Prostate gland (tissue), 2 donors: ENCODE measurements around the gene ZBTB21. TPM values are rescaled to one million over a fixed set of nuclear protein-coding genes. Genes with fewer than 3 reads are reported as not detected.

ENCODE experiments used
- DNase-seq: peaks from one replicate; pipeline ENCODE4 v3.0.0-alpha.2; 2019; ENCODE audit warnings: low spot score
- H3K27ac ChIP-seq, 2 donors: fragments of 200-600 bp; sonication (generic); 2 replicates each; pipeline ENCODE4 v1.5.1; 2017 to 2019
- H3K27me3 ChIP-seq: fragments of 200-600 bp; sonication (generic); replicated peaks from 2 replicates; pipeline ENCODE4 v1.5.1; 2019; ENCODE audit not compliant: insufficient read depth
- H3K36me3 ChIP-seq, 2 donors: fragments of 200-600 bp; sonication (generic); 1 replicate in 1 of 2; 2 replicates in 1 of 2; pipeline versions ENCODE4 v1.5.1 to v1.8.1; 2017 to 2019
- H3K4me1 ChIP-seq: fragments of 200-600 bp; sonication (generic); replicated peaks from 2 replicates; pipeline ENCODE4 v1.5.1; 2019
- H3K4me3 ChIP-seq, 2 donors: fragments of 200-600 bp; sonication (generic); 2 replicates each; pipeline ENCODE4 v1.5.1; 2017 to 2019
- H3K9me3 ChIP-seq: fragments of 200-600 bp; sonication (generic); 2 replicates; pipeline ENCODE4 v1.5.1; 2017
- CTCF ChIP-seq, 4 experiments: fragments of 200-600 bp in 2 of 4; fragments of 450-650 bp in 2 of 4; sonication (generic) in 2 of 4; IDR thresholded peaks; 1 replicate in 3 of 4; 2 replicates in 1 of 4; pipeline ENCODE4 v1.5.1; 2016 to 2019; ENCODE audit warnings: antibody characterized with exemption in 4 of 4, mild to moderate bottlenecking in 2 of 4, moderate library complexity in 2 of 4
- POLR2A ChIP-seq: fragments of 450-650 bp; IDR thresholded peaks from one replicate; pipeline ENCODE4 v1.6.1; 2016; ENCODE audit warnings: antibody characterized with exemption, mild to moderate bottlenecking
- POLR2AphosphoS5 ChIP-seq: sonication (generic); formaldehyde crosslinking; IDR thresholded peaks from one replicate; pipeline ENCODE4 v1.6.1; 2017; ENCODE audit warnings: antibody characterized with exemption
- WGBS: methylation state at CpG from one replicate; pipeline ENCODE4 v1.1.5; 2018; 5-methylcytosine and 5-hydroxymethylcytosine counted together
- intact Hi-C: fragments of 100-400 bp; cut with DNase I; formaldehyde crosslinking; loops from one replicate; pipeline ENCODE4 v1.14.2; 2022
- total RNA-seq, 2 donors: library from RNA; depleted of rRNA; stranded (reverse); fragments of >200 nt; gene quantifications; one replicate each; pipeline ENCODE4 v1.1.0, GENCODE V29; 2016

ZBTB21 gene
- total RNA-seq, 2 donors from 2014 or later = 12.3 to 13.6 TPM

- no peaks in the 10 kb centered on the region for H3K36me3 ChIP-seq
- H3K4me3 ChIP-seq = no peak overlapping the region
- WGBS = 82% methylated on average over 18 of the region's 18 CpGs
- no peaks in the 10 kb centered on the region for H3K9me3 ChIP-seq
- H3K27me3 ChIP-seq = no peaks in the 10 kb centered on the region
- no peak overlapping the region for H3K27ac ChIP-seq
- no peak for DNase-seq
- no peak for TF ChIP-seq CTCF (IDR thresholded peaks at IDR 0.05)
- no peak for TF ChIP-seq POLR2AphosphoS5
- TF ChIP-seq POLR2A = no peak
- intact Hi-C loops = no loop called here
- H3K4me1 ChIP-seq = no peaks in the 10 kb centered on the region
These were observed 30.4 kb upstream of the ZBTB21 start for GRCh38 chr21:42040411-42041180.

- H3K4me1 ChIP-seq = no peaks in the 10 kb centered on the region
- no peak overlapping the region for H3K27ac ChIP-seq
- H3K4me3 ChIP-seq = no peak overlapping the region
- intact Hi-C loops = no loop called here
- H3K27me3 ChIP-seq = no peaks in the 10 kb centered on the region
- H3K36me3 ChIP-seq = no peaks in the 10 kb centered on the region
- TF ChIP-seq CTCF (IDR thresholded peaks at IDR 0.05) (no peak), POLR2AphosphoS5 (no peak), POLR2A (no peak)
- 45% methylated on average over 12 of the region's 12 CpGs for WGBS
- H3K9me3 ChIP-seq = no peaks in the 10 kb centered on the region
- no peak for DNase-seq
These were observed 29.8 kb upstream of the ZBTB21 start for GRCh38 chr21:42039911-42040351.

- H3K36me3 ChIP-seq = no peaks in the 10 kb centered on the region
- 28% methylated on average over 5 of the region's 5 CpGs for WGBS
- TF ChIP-seq POLR2A = no peak
- TF ChIP-seq POLR2AphosphoS5 = peak; percentile 60
- intact Hi-C loops = no loop called here
- H3K4me1 ChIP-seq = no peaks in the 10 kb centered on the region
- H3K9me3 ChIP-seq = no peaks in the 10 kb centered on the region
- DNase-seq = peak; percentile 44
- H3K27me3 ChIP-seq = no peaks in the 10 kb centered on the region
- H3K27ac ChIP-seq = no peak overlapping the region
- no peak overlapping the region for H3K4me3 ChIP-seq
These were observed 29.3 kb upstream of the ZBTB21 start for GRCh38 chr21:42039470-42039901.

- 76% methylated on average over 8 of the region's 8 CpGs for WGBS
- DNase-seq = no peak
- no peak overlapping the region for H3K27ac ChIP-seq
- TF ChIP-seq POLR2A = no peak
- no peak for TF ChIP-seq CTCF (IDR thresholded peaks at IDR 0.05)
- TF ChIP-seq POLR2AphosphoS5 = no peak
- no peaks in the 10 kb centered on the region for H3K4me1 ChIP-seq
- no peaks in the 10 kb centered on the region for H3K9me3 ChIP-seq
- H3K27me3 ChIP-seq = no peaks in the 10 kb centered on the region
- intact Hi-C loops = no loop called here
- no peak overlapping the region for H3K4me3 ChIP-seq
- no peaks in the 10 kb centered on the region for H3K36me3 ChIP-seq
These were observed 28.8 kb upstream of the ZBTB21 start for GRCh38 chr21:42038826-42039425.

GRCh38 chr21:42038393-42038792, 28.2 kb upstream of the ZBTB21 start:
- no peak for DNase-seq
- no peaks in the 10 kb centered on the region for H3K27me3 ChIP-seq
- WGBS = 95% methylated on average over 10 of the region's 10 CpGs
- H3K36me3 ChIP-seq = no peaks in the 10 kb centered on the region
- intact Hi-C loops = no loop called here
- TF ChIP-seq POLR2A (no peak), POLR2AphosphoS5 (no peak), CTCF (IDR thresholded peaks at IDR 0.05) (no peak)
- H3K27ac ChIP-seq = no peak overlapping the region
- H3K9me3 ChIP-seq = no peaks in the 10 kb centered on the region
- H3K4me1 ChIP-seq = no peaks in the 10 kb centered on the region
- no peak overlapping the region for H3K4me3 ChIP-seq
